Head of caudate nucleus (tissue), 42 donors: ENCODE data around the gene IQCK.
"Not testable (repeated sequence)": the region's sequence is repeated elsewhere in the genome, so short reads cannot be mapped to it uniquely, and the experiment has no call there.

ENCODE experiments used
- DNase-seq, 42 donors: peaks; one replicate each; pipeline versions ENCODE4 v3.0.0 to v3.0.0-alpha.2; 2020 to 2021; ENCODE audit warnings: mixed read lengths in 7 of 42
- intact Hi-C: fragments of 100-400 bp; cut with DNase I; formaldehyde crosslinking; loops from one replicate; pipeline ENCODE4 v1.15.0; 2022

IQCK gene, protein sequence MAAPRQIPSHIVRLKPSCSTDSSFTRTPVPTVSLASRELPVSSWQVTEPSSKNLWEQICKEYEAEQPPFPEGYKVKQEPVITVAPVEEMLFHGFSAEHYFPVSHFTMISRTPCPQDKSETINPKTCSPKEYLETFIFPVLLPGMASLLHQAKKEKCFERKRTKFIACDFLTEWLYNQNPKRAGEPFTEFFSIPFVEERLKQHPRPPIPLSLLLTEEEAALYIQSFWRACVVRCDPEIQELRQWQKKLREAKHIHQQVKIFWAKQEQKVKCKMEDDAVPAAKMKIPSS

GRCh38 chr16:19717741-19718623 lies at the start of gene IQCK, which contains the start of gene KNOP1:
TSS of gene IQCK (plus strand) at chr16:19718271. CDS start at chr16:19718307, 36 bp downstream.
TSS of gene KNOP1 (minus strand) at chr16:19718227. CDS start at chr16:19715035, 3,192 bp downstream.
- intact Hi-C loops: loop anchor here (5.0 kb wide), 1 partner anchor 164 kb away; the partner anchor contains the start of gene GPRC5B
- peak; percentile 72 to 95 (median 90) for DNase-seq

DNA sequence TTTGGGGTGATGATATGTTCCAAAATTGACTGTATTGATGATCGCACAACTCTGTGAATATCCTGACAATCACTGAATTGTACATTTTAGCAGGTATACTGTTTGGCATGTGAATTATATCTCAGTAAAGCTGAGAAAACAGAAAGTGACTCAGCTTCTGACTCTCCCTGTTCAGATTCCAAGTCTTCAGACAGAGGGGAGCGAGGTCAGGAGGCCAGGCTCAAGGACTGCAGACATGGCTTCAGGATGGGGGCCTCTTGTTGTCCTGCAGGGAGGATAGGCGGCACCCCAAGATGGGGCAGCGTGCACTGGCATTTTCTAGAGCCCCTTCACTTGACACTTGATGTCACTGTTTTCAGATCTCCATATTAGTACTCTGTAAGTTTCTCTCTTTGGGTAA lies 45.7 kb upstream of the IQCK start:
- intact Hi-C loops: no loop called here
- DNase-seq: no peak

- intact Hi-C loops: no loop called here
Measured at GRCh38 chr16:19674485-19674884, 43.6 kb upstream of the IQCK start.

DNA sequence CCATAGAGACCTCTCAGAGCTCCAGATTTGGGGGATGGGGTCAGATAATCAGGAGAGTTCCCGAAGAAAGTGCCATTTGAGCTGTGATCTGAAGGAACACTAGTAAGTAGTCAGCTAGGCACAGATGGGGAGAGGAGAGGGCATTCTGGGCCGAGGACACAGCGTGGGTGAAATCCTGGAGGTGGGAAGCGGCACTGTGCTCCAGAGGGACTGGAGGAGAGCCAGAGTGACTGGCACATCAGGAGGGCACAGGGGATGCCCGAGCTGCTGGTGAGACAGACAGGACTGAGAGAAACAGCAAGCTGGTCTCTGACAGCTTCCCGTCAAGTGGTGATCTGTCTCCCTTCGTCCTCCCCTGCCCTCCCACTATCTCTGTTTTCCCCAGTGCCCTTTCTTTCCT lies 40.7 kb upstream of the IQCK start:
- peak in 2 of 42 donors; percentile 29 to 30 for DNase-seq

More at GRCh38 chr16:19674485-19674884, 43.6 kb upstream of the IQCK start:
- DNase-seq: no peak

GRCh38 chr16:19678804-19679203 lies 39.3 kb upstream of the IQCK start:
- intact Hi-C loops: no loop called here
- no peak for DNase-seq

More for the DNA sequence above, 40.7 kb upstream of the IQCK start:
- intact Hi-C loops: no loop called here

DNA sequence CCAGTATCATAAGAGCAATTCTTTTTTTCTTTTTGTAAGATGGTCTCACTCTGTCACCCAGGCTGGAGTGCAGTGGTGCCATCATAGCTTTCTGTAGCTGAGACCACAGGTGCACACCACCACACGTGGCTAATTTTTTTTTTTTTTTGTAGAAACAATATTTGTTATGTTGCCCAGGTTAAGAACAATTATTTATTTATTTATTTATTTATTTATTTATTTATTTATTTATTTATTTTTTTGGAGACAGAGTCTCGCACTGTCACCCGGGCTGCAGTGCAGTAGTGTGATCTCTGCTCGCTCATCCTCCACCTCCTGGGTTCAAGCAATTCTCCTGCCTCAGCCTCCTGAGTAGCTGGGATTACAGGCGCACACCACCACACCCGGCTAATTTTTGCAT lies 38.8 kb upstream of the IQCK start:
- intact Hi-C loops, DNase-seq: not testable (repeated sequence)

- intact Hi-C loops: no loop called here
- no peak for DNase-seq
Measured at GRCh38 chr16:19680881-19681340, 37.2 kb upstream of the IQCK start.

- intact Hi-C loops: no loop called here
- DNase-seq: peak in 36 of 42 donors; percentile 20 to 81 (median 55)
Measured at GRCh38 chr16:19681637-19682036, 36.4 kb upstream of the IQCK start.

- intact Hi-C loops: no loop called here
- DNase-seq: no peak
Measured at GRCh38 chr16:19683453-19684236, 34.4 kb upstream of the IQCK start.

DNA sequence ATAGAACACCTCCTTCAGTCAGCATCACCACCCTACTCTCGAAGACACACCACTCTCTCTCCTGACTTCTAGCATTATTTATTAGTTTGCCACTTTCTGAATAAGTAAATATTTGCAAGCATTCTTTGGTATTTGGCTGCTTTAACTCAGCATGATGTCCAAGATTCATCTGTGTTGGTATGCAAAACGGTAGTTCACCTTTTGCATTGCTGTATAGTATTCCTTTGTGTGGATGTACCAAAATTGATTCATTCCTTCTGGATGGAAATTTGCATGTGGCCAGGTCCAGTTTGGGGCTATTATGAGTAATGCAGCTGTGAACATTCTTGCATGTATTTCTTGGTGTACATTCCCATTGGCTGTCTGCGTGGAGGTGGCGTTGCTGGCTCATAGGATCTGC lies 32.9 kb upstream of the IQCK start:
- no peak for DNase-seq
- intact Hi-C loops: no loop called here

DNA sequence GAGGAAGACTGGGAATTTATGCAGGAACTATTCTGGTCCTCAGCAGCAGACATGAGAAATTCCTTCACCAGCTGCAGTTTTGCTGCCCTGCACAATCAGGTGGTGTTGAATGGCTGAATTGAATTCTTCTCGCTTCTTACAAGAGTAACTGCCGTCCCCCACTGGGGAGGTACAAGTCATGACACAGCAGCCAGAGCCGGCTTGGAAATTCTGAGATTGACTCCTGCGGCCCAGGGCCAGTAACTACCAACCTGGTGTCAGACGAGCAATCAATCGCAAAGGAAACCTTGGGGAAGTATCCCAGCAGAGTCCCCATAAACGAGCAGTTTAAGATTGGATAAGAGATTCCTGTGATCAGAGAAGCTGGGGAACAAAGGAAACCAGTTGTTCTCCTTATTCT lies 30.8 kb upstream of the IQCK start:
- intact Hi-C loops: no loop called here
- DNase-seq: no peak

DNA sequence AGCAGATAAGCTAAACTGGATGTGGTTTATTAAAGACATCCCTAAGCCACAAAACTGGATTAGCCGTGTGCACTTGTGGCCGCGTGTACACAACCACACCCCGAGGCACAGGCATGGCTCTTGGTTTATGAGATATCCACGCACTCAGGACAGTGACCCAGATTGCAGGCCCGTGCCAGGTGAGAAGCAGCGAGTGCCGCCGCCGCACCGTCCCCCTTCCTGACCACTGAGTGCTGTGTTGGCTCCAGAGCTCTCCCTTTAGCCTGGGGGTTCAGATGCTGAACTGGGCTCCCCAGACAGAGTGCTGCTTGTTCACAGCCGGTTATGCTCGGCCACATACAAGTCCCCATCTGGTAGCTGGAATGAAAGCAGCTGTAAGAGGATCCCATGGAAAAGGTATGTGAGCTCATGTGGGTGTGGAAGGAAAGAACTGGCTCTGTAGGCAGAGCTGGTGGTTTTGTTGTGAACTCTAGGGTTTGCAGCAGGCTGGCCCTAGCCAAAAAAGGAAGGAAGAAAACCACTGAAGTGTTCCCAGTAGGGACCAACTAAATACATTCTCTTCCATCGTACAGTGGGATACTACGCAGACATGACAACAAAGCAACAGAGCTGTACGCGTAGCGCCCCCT lies 29.6 kb upstream of the IQCK start:
- intact Hi-C loops: no loop called here
- DNase-seq: no peak

DNA sequence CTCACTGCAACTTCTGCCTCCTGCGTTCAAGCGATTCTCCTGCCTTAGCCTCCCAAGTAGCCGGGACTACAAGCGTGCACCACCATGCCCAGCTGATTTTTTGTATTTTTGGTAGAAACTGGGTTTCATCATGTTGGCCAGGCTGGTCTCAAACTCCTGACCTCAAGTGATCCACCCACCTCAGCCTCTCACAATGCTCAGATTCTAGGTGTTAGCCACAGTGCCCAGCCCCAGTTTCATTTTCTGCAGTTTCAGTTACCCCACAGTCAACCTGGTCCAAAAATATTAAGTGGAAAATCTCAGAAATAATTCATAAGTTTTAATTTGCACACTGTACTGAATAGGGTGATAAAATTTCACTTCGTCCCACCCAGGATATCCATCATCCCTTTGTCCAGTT lies 28.7 kb upstream of the IQCK start:
- DNase-seq: no peak
- intact Hi-C loops: no loop called here

DNA sequence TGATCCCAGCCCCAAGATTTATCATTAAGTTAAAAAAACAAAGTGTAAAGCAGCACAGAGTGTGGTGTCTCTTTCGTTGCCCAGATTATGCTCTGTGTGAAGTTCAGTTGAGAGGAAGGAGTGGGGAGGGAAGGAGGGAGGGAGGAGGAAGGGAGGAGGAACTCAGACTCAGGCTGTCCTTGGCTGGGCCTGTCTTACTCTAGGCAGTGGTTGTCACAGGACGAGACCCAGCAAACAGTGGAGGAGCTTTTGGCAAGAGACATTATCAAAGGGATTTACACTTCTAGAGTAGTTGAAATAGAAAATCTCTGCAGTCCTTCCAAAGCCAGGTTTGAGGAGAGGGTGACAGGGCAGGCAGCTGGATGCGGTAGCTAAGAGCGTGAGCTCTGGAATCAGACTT lies 27.9 kb upstream of the IQCK start:
- intact Hi-C loops: no loop called here
- DNase-seq: no peak

DNA sequence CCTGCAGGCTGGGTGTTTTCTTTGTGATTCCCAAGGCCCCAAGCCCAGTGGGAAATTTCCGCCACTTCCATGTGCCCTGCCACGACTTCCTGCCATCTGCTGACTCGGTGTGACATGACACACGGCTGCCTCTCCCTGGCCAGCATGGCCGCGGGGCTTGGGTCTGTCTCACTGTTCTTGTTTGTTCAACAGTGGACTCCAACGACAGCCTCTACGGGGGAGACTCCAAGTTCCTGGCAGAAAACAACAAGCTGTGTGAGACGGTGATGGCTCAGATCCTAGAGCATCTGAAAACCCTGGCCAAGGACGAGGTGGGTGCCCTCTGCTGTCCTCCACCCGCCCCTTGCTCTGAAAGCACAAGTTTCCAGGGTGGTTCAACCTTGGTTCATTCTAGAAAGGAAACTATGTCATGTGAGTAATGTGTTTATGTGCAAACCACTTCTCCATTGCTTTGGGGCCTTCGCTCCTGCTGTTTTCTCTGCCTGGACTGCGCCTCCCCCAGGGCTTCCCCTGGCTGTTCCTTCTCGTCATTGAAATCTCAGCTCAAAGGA lies 26.8 kb upstream of the IQCK start:
- intact Hi-C loops: no loop called here

GRCh38 chr16:19694989-19695388 lies 23.1 kb upstream of the IQCK start:
- intact Hi-C loops: no loop called here

More for the DNA sequence above, 26.8 kb upstream of the IQCK start:
- peak; percentile 26 to 90 (median 64) for DNase-seq

GRCh38 chr16:19696328-19696727 lies 21.7 kb upstream of the IQCK start:
- intact Hi-C loops: no loop called here
- peak in 21 of 42 donors; percentile 16 to 76 (median 42) for DNase-seq

More at GRCh38 chr16:19694989-19695388, 23.1 kb upstream of the IQCK start:
- no peak for DNase-seq

GRCh38 chr16:19696961-19697360 lies 21.1 kb upstream of the IQCK start:
- intact Hi-C loops: no loop called here
- DNase-seq: peak in 32 of 42 donors; percentile 16 to 73 (median 44)
